ENCODE data around the gene PTPRK. TPM values are rescaled to one million over a fixed set of nuclear protein-coding genes. Genes with fewer than 3 reads are reported as not detected.

The PTPRK gene
- total and polyA plus RNA-seq, 9 of the 15 experiments (the other 6 are each of a cell fraction or from before 2014, with no cell fraction given) = 0.04 to 0.51 TPM; not detected in 7

GRCh38 chr6:128032042-128032441 is 488.4 kb downstream of the PTPRK start:
- no peak for ATAC-seq

More at GRCh38 chr6:128032042-128032441, 488.4 kb downstream of the PTPRK start:
- TF ChIP-seq ZNF280A (IDR thresholded peaks at IDR 0.05; ENCODE audit: low read depth, partially characterized antibody) (no peak), RUNX1 (IDR thresholded peaks at IDR 0.05; ENCODE audit: low read depth) (no peak), SRSF9 (IDR thresholded peaks at IDR 0.05; ENCODE audit: borderline replicate concordance, low read depth, low read length) (no peak), MLX (CRISPR knock-in tag; conservative IDR thresholded peaks at IDR 0.05) (no peak), FOXP4 (CRISPR knock-in tag; IDR thresholded peaks at IDR 0.05; ENCODE audit: borderline replicate concordance) (no peak), MAFG (tag; conservative IDR thresholded peaks at IDR 0.05) (no peak), POLR2AphosphoS5 (IDR thresholded peaks at IDR 0.05; ENCODE audit: control insufficient read depth, insufficient read depth, low read depth, low read length) (no peak), BMI1 (IDR thresholded peaks at IDR 0.05; ENCODE audit: low read length) (no peak), EZH2 (IDR thresholded peaks at IDR 0.05; ENCODE audit: borderline replicate concordance, low read depth, low read length) (no peak), ZFP1 (CRISPR knock-in tag; IDR thresholded peaks at IDR 0.05) (no peak)
- TF ChIP-seq, protein P1, sequence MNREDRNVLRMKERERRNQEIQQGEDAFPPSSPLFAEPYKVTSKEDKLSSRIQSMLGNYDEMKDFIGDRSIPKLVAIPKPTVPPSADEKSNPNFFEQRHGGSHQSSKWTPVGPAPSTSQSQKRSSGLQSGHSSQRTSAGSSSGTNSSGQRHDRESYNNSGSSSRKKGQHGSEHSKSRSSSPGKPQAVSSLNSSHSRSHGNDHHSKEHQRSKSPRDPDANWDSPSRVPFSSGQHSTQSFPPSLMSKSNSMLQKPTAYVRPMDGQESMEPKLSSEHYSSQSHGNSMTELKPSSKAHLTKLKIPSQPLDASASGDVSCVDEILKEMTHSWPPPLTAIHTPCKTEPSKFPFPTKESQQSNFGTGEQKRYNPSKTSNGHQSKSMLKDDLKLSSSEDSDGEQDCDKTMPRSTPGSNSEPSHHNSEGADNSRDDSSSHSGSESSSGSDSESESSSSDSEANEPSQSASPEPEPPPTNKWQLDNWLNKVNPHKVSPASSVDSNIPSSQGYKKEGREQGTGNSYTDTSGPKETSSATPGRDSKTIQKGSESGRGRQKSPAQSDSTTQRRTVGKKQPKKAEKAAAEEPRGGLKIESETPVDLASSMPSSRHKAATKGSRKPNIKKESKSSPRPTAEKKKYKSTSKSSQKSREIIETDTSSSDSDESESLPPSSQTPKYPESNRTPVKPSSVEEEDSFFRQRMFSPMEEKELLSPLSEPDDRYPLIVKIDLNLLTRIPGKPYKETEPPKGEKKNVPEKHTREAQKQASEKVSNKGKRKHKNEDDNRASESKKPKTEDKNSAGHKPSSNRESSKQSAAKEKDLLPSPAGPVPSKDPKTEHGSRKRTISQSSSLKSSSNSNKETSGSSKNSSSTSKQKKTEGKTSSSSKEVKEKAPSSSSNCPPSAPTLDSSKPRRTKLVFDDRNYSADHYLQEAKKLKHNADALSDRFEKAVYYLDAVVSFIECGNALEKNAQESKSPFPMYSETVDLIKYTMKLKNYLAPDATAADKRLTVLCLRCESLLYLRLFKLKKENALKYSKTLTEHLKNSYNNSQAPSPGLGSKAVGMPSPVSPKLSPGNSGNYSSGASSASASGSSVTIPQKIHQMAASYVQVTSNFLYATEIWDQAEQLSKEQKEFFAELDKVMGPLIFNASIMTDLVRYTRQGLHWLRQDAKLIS (CRISPR knock-in tag; IDR thresholded peaks at IDR 0.05) = no peak
- TF ChIP-seq, protein P2, sequence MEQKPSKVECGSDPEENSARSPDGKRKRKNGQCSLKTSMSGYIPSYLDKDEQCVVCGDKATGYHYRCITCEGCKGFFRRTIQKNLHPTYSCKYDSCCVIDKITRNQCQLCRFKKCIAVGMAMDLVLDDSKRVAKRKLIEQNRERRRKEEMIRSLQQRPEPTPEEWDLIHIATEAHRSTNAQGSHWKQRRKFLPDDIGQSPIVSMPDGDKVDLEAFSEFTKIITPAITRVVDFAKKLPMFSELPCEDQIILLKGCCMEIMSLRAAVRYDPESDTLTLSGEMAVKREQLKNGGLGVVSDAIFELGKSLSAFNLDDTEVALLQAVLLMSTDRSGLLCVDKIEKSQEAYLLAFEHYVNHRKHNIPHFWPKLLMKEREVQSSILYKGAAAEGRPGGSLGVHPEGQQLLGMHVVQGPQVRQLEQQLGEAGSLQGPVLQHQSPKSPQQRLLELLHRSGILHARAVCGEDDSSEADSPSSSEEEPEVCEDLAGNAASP (IDR thresholded peaks at IDR 0.05) = no peak
- Histone ChIP-seq H3K4me1 (replicated peaks in 1 of 2; ENCODE audit: control insufficient read depth in 2 of 2, insufficient read depth in 2 of 2, low read length in 2 of 2) (no peaks in the 10 kb centered on the region), H3K79me2 (ENCODE audit: control insufficient read depth, insufficient read depth, low read length) (no peaks in the 10 kb centered on the region), H3K4me2 (ENCODE audit: insufficient read depth, low read length) (no peak overlapping the region), H3K4me3 (no peak overlapping the region), H2AFZ (ENCODE audit: low read depth, low read length) (no peak overlapping the region), H3K36me3 (ENCODE audit: control insufficient read depth, insufficient read depth, low read length) (no peaks in the 10 kb centered on the region), H3K9ac (ENCODE audit: insufficient read depth in 1 of 2, low read depth in 2 of 2, low read length in 2 of 2) (no peak overlapping the region), H3K9me1 (ENCODE audit: control insufficient read depth, insufficient read depth, low read length) (no peaks in the 10 kb centered on the region), H4K20me1 (replicated peaks; ENCODE audit: control insufficient read depth, insufficient read depth, low read length) (no peaks in the 10 kb centered on the region), H3K27ac (ENCODE audit: extremely low read depth, low read depth, low read length) (no peak overlapping the region), H3K9me3 (replicated peaks; ENCODE audit: control insufficient read depth, insufficient read depth, low read depth, low read length) (no peaks in the 10 kb centered on the region; the same call in 1 of the 2 replicates), H3K27me3 (ENCODE audit: control insufficient read depth in 2 of 2, insufficient read depth in 2 of 2, low read length in 2 of 2) (no peaks in the 10 kb centered on the region)
- POLR2A ChIA-PET = no interaction called here
- no peak for FAIRE-seq
- BruUV-seq (replicated peaks) = no TSS peak
- intact Hi-C loops (cut with micrococcal nuclease) = no loop called here
- CTCF ChIA-PET (ENCODE audit: low intra/inter-chr PET ratio) = no interaction called here
- in situ Hi-C loops (cut with MboI) = no loop called here
- DNase-seq (ENCODE audit: extremely low read depth in 1 of 4, low spot score in 3 of 4) = no peak
- 0% methylated on average over 6 of the region's 6 CpGs for WGBS (ENCODE audit: insufficient coverage, low coverage, missing lambda C conversion rate)

Measured in K562 (cell line).